ENCODE measurements around the gene RBM47.

Gene RBM47

DNA sequence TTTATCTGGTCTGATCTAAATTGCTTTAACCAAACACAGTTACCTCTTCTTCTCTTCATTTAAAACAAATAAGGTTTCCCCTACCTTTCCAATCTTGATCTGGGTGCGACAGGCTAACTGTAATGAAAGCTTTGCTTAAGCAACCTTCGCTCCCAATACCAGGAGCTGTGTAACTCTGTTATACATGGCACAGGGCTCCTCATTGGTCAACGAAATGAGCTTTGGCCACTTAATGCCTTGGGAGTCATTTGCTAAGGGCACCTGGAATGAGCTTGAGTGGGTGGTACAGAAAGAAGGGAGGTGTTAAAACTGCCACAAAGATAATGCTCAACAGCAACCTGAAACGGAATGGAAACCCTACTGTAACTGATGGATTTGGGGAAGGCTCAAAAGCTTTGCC is 154.1 kb downstream of the RBM47 start:
- Histone ChIP-seq H3K4me3 (ENCODE audit: low read depth in 1 of 2, low read length in 1 of 2) (no peak overlapping the region), H3K36me3 (peaks cover 3% of the 10 kb centered on the region), H3K27ac (no peak overlapping the region), H3K27me3 (no peaks in the 10 kb centered on the region), H3K9me3 (no peaks in the 10 kb centered on the region), H3K4me1 (ENCODE audit: control insufficient read depth in 1 of 2, insufficient read depth in 1 of 2, low read depth in 1 of 2, low read length in 1 of 2) (no peaks in the 10 kb centered on the region)
- TF ChIP-seq, protein P1, sequence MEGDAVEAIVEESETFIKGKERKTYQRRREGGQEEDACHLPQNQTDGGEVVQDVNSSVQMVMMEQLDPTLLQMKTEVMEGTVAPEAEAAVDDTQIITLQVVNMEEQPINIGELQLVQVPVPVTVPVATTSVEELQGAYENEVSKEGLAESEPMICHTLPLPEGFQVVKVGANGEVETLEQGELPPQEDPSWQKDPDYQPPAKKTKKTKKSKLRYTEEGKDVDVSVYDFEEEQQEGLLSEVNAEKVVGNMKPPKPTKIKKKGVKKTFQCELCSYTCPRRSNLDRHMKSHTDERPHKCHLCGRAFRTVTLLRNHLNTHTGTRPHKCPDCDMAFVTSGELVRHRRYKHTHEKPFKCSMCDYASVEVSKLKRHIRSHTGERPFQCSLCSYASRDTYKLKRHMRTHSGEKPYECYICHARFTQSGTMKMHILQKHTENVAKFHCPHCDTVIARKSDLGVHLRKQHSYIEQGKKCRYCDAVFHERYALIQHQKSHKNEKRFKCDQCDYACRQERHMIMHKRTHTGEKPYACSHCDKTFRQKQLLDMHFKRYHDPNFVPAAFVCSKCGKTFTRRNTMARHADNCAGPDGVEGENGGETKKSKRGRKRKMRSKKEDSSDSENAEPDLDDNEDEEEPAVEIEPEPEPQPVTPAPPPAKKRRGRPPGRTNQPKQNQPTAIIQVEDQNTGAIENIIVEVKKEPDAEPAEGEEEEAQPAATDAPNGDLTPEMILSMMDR (IDR thresholded peaks at IDR 0.05) = no peak

DNA sequence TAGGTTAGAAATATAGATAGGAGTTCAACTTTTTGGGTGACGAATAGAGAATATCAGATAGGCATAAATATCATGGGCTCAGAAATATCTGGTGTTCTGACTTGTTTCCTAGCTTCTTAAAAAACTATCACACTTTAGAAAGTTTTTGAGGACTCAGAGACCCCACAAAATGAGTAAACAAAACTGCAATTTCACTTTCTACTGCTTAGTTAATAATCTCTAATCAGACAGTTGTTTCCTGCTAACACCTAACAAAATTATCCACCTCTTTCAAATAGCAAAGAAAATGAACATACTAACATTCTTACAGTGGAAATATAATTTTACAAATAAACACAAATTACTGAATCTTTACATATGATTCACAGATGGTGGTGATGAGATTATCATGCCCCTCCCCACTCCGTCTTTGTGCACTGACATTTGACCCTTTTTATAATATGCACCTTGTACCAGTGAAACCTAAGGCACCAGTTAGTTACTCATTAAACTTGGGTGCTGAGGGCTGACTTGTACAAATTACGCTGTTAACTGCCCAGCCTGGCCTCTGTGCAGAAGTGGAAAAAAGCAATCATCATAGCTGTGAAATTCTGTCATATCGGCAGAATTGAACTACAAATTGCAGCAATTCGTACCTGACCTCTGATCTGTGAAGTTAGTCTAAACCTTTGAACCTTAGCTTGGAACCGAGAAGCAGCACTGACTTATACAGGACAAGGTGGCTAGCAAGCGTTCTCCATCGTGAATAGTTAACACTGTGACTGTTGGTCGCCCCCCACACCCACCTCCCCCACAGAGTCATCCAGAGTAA is 155.9 kb downstream of the RBM47 start:
- TF ChIP-seq, protein P1 (IDR thresholded peaks at IDR 0.05) = no peak
- no peaks in the 10 kb centered on the region for H3K4me1 ChIP-seq (ENCODE audit: control insufficient read depth in 1 of 2, insufficient read depth in 1 of 2, low read depth in 1 of 2, low read length in 1 of 2)
- no peaks in the 10 kb centered on the region for H3K9me3 ChIP-seq
- H3K4me3 ChIP-seq (ENCODE audit: low read depth in 1 of 2, low read length in 1 of 2) = no peak overlapping the region
- no peaks in the 10 kb centered on the region for H3K27me3 ChIP-seq
- H3K36me3 ChIP-seq = peaks cover 3% of the 10 kb centered on the region
- H3K27ac ChIP-seq = no peak overlapping the region

DNA sequence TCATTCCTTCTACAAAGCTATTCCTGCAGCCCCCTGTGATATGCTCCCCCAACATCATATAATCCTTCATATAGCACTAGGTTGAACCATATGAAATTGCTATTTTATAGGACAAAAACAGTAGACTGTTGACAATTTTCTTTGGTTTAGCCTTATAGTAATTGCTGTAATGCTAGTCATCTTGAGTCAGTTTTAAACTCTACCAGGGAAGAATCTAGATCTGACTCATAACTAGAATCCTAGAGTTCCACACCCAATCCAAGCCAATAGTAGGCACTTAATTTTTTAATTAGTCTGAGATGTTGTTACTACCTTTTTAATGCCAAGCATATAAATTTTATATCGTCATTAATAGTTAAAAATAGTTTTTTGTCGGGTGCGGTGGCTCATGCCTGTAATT is 157.7 kb downstream of the RBM47 start:
- Histone ChIP-seq H3K4me3 (ENCODE audit: low read depth in 1 of 2, low read length in 1 of 2) (no peak overlapping the region), H3K27me3 (no peaks in the 10 kb centered on the region), H3K4me1 (ENCODE audit: control insufficient read depth in 1 of 2, insufficient read depth in 1 of 2, low read depth in 1 of 2, low read length in 1 of 2) (no peaks in the 10 kb centered on the region), H3K9me3 (no peaks in the 10 kb centered on the region), H3K36me3 (peaks cover 3% of the 10 kb centered on the region), H3K27ac (no peak overlapping the region)
- TF ChIP-seq, protein P1 (IDR thresholded peaks at IDR 0.05) = no peak

DNA sequence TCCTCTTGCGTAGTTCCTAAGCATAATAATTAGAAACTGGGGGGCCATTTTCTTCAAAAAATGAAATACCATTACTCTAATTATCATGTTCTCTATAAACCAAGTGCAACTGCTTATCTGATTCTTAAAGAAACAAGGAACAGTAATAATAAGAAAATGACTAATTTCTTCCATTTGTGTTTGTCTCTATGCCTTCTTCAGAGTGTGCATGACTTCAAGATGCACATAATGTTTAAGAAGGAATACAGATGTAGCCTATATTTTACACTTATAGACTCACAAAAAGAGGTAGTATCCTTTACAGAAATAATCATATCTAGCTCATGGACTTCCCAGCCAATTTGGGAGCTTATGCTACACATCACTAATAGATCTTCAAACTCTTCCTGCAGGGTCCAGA is 162.9 kb downstream of the RBM47 start:
- H3K9me3 ChIP-seq = no peaks in the 10 kb centered on the region
- TF ChIP-seq, protein P1 (IDR thresholded peaks at IDR 0.05) = no peak
- peaks cover 8 to 15% of the 10 kb centered on the region in 2 experiments for H3K4me1 ChIP-seq (ENCODE audit: control insufficient read depth in 1 of 2, insufficient read depth in 1 of 2, low read depth in 1 of 2, low read length in 1 of 2)
- H3K36me3 ChIP-seq = peaks cover 27% of the 10 kb centered on the region
- no peak overlapping the region for H3K4me3 ChIP-seq (ENCODE audit: low read depth in 1 of 2, low read length in 1 of 2)
- no peaks in the 10 kb centered on the region for H3K27me3 ChIP-seq
- no peak overlapping the region for H3K27ac ChIP-seq

DNA sequence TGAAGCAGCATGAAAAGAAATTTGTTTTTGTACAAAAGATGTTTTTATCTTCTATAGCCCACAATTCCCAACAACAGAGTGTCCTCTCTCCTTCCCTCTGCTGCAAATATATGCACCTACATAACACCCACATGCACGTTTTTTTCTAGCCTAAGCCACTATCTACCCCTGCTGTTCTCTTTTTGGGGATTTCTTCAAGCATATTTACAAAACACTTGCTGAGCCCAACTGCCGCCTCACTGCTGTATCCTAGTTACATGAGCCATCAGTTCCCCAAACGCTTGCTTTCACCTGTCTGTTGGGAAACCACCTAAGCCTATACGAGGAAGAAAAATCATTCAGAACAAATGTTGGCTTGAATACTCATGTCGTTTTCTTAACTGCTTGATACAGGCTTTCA is 167.3 kb downstream of the RBM47 start:
- Histone ChIP-seq H3K4me3 (ENCODE audit: low read depth in 1 of 2, low read length in 1 of 2) (no peak overlapping the region), H3K4me1 (ENCODE audit: control insufficient read depth in 1 of 2, insufficient read depth in 1 of 2, low read depth in 1 of 2, low read length in 1 of 2) (peaks cover 8 to 17% of the 10 kb centered on the region in 2 experiments), H3K27me3 (no peaks in the 10 kb centered on the region), H3K9me3 (no peaks in the 10 kb centered on the region), H3K27ac (peak overlapping the region; percentile 26), H3K36me3 (peaks cover 35% of the 10 kb centered on the region)
- TF ChIP-seq, protein P1 (IDR thresholded peaks at IDR 0.05) = no peak
